GM12878 (cell line): ENCODE measurements around the gene SCN8A.

Source experiments
- EZH2 ChIP-seq: IDR thresholded peaks from 2 replicates; pipeline ENCODE4 v1.6.1; 2012; ENCODE audit warnings: low read depth, mild to moderate bottlenecking, control low read depth, inconsistent platforms, low read length, borderline replicate concordance; ENCODE audit not compliant: control insufficient read depth
- FOXK2 ChIP-seq: fragments of 450-650 bp; IDR thresholded peaks from 2 replicates; pipeline ENCODE4 v1.6.1; 2017; ENCODE audit warnings: mild to moderate bottlenecking, moderate library complexity
- NRF1 ChIP-seq: conservative IDR thresholded peaks from 2 replicates; pipeline ENCODE4 v1.6.1; 2011; ENCODE audit warnings: mild to moderate bottlenecking, low read depth, low read length, improper control_type of control experiment
- PBX3 ChIP-seq: IDR thresholded peaks from 2 replicates; pipeline ENCODE4 v1.6.1; 2011; ENCODE audit warnings: mild to moderate bottlenecking, low read depth, low read length, moderate library complexity; ENCODE audit not compliant: insufficient replicate concordance
- REST ChIP-seq: IDR thresholded peaks from 2 replicates; pipeline ENCODE4 v1.6.1; 2012; ENCODE audit warnings: mild to moderate bottlenecking, low read depth, low read length
- TF ChIP-seq, protein P1 (sequence below), 3 experiments: IDR thresholded peaks in 2 of 3; conservative IDR thresholded peaks in 1 of 3; 2 replicates each; pipeline ENCODE4 v1.5.1; 2011; ENCODE audit warnings: low read depth in 3 of 3, low read length in 3 of 3, mild to moderate bottlenecking in 3 of 3, control low read depth in 2 of 3, moderate library complexity in 2 of 3, inconsistent platforms in 1 of 3, mixed read lengths in 1 of 3; ENCODE audit not compliant: control insufficient read depth in 2 of 3, insufficient read depth in 1 of 3; ENCODE audit errors: extremely low read depth in 1 of 3

DNA sequence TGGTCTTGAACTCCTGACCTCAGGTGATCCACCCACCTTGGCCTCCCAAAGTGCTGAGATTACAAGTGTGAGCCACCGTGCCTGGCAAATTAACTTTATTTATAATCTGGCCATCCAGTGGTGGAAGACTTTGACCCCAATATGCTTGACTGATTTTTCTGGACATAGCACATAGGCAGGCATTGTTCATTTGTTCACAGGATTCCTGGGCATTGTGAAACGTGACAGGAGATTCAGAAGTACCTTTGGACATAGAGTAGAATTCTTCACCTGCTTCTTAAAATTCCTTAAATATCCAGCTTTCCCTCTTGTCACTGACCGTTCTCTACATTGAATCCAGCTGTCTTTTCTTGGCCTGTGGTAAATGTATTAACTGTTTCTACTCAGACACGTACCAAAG lies 103.1 kb downstream of the SCN8A start:
- TF ChIP-seq NRF1 (no peak), PBX3 (no peak), FOXK2 (no peak), REST (no peak), EZH2 (no peak)
- TF ChIP-seq, protein P1, sequence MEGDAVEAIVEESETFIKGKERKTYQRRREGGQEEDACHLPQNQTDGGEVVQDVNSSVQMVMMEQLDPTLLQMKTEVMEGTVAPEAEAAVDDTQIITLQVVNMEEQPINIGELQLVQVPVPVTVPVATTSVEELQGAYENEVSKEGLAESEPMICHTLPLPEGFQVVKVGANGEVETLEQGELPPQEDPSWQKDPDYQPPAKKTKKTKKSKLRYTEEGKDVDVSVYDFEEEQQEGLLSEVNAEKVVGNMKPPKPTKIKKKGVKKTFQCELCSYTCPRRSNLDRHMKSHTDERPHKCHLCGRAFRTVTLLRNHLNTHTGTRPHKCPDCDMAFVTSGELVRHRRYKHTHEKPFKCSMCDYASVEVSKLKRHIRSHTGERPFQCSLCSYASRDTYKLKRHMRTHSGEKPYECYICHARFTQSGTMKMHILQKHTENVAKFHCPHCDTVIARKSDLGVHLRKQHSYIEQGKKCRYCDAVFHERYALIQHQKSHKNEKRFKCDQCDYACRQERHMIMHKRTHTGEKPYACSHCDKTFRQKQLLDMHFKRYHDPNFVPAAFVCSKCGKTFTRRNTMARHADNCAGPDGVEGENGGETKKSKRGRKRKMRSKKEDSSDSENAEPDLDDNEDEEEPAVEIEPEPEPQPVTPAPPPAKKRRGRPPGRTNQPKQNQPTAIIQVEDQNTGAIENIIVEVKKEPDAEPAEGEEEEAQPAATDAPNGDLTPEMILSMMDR (IDR thresholded peaks at IDR 0.05 in 2 of 3, conservative IDR thresholded peaks at IDR 0.05 in 1 of 3; ENCODE audit: control insufficient read depth in 2 of 3, extremely low read depth in 1 of 3, insufficient read depth in 1 of 3, low read depth in 3 of 3, low read length in 3 of 3), result no peak
